ENCODE results near the gene OPA1. TPM values are rescaled to one million over a fixed set of nuclear protein-coding genes. Genes with fewer than 3 reads are reported as not detected.

Gene OPA1
- total and polyA plus RNA-seq, 2 of the 4 experiments (the other 2 are of a cell fraction), result 17.8 to 73.7 TPM

GRCh38 chr3:193589129-193589528 is 3.9 kb upstream of the OPA1 start:
- H2BK5ac ChIP-seq (ENCODE audit: low read depth, low read length, poor library complexity, severe bottlenecking), result no peak overlapping the region
- H2BK15ac ChIP-seq (ENCODE audit: low read depth, low read length), result no peak overlapping the region
- POLR2A ChIA-PET (ENCODE audit: unreplicated experiment), result no interaction called here
- WGBS, 2 experiments (ENCODE audit: extremely low coverage in 2 of 2, insufficient read length in 1 of 2), result no CpG with 5 or more reads among the region's 1 CpG
- no peaks in the 10 kb centered on the region for H4K20me1 ChIP-seq (ENCODE audit: insufficient read depth, low read length)
- H2AK9ac ChIP-seq (replicated peaks; ENCODE audit: low read depth, low read length, poor library complexity), result no peak overlapping the region
- H3K4me2 ChIP-seq (ENCODE audit: low read depth, low read length), result no peak overlapping the region
- H3K79me1 ChIP-seq (ENCODE audit: low read depth in 1 of 2, low read length in 2 of 2), result peaks cover 4 to 6% of the 10 kb centered on the region in 2 experiments; a peak in 3 of 4 replicates
- no peak overlapping the region for H2AFZ ChIP-seq (replicated peaks; ENCODE audit: low read length, poor library complexity)
- no peak overlapping the region for H3K23ac ChIP-seq (ENCODE audit: low read depth, low read length)
- in situ Hi-C loops (cut with MboI; ENCODE audit: low sequenced_read_pairs), result no loop called here
- TF ChIP-seq MXI1 (IDR thresholded peaks at IDR 0.05; ENCODE audit: borderline replicate concordance, low read depth, low read length) (no peak), CHD1 (IDR thresholded peaks at IDR 0.05; ENCODE audit: low read depth, low read length) (no peak), CTCF (conservative IDR thresholded peaks at IDR 0.05; ENCODE audit: low read depth, low read length) (no peak), CEBPB (IDR thresholded peaks at IDR 0.05; ENCODE audit: low read depth, low read length) (no peak), MAZ (IDR thresholded peaks at IDR 0.05; ENCODE audit: borderline replicate concordance, low read depth, low read length) (no peak), NFE2L2 (IDR thresholded peaks at IDR 0.05; ENCODE audit: low read depth, low read length) (no peak)
- no peak overlapping the region for H2AK5ac ChIP-seq (ENCODE audit: low read depth, low read length)
- H3K9me3 ChIP-seq (ENCODE audit: control insufficient read depth, insufficient read depth, low read length), result no peaks in the 10 kb centered on the region
- no peak overlapping the region for H3K9ac ChIP-seq (ENCODE audit: low read depth, low read length)
- no peaks in the 10 kb centered on the region for H3K36me3 ChIP-seq (ENCODE audit: control insufficient read depth, insufficient read depth, low read length)
- dilution Hi-C loops (cut with HindIII; ENCODE audit: low sequenced_read_pairs, unreplicated experiment), result no loop called here
- ATAC-seq (ENCODE audit: low read depth), result no peak
- H3K56ac ChIP-seq (ENCODE audit: extremely low read depth, insufficient read depth, low read length), result no peak overlapping the region
- no peak overlapping the region for H3K14ac ChIP-seq (replicated peaks; ENCODE audit: low read depth, low read length)
- no peak overlapping the region for H2BK120ac ChIP-seq (ENCODE audit: low read depth, low read length)
- H3K18ac ChIP-seq (ENCODE audit: low read depth, low read length), result no peak overlapping the region
- intact Hi-C loops (cut with micrococcal nuclease), result no loop called here
- H3K4ac ChIP-seq (ENCODE audit: low read depth, low read length), result no peak overlapping the region
- 0 out of 2 replicates have a peak, but pooled peaks cover 3% of the 10 kb centered on the region for H3K9me1 ChIP-seq (ENCODE audit: insufficient read depth, low read length)
- no peak overlapping the region for H4K8ac ChIP-seq (ENCODE audit: low read depth in 2 of 2, low read length in 2 of 2)
- H3K4me3 ChIP-seq (ENCODE audit: insufficient read depth, low read depth, low read length), result no peak overlapping the region
- no peaks in the 10 kb centered on the region for H3K4me1 ChIP-seq (ENCODE audit: control insufficient read depth, insufficient read depth, low read length)
- H4K91ac ChIP-seq (ENCODE audit: insufficient read depth, low read depth, low read length), result no peak overlapping the region
- H4K5ac ChIP-seq (ENCODE audit: low read depth, low read length), result no peak overlapping the region
- no peaks in the 10 kb centered on the region for H3K27me3 ChIP-seq (ENCODE audit: control insufficient read depth, insufficient read depth, low read length)
- H3K27ac ChIP-seq (ENCODE audit: insufficient read depth, low read length), result no peak overlapping the region
- CTCF ChIA-PET, result no interaction called here
- BruUV-seq (replicated peaks), result no TSS peak
- H2BK20ac ChIP-seq (ENCODE audit: low read depth, low read length), result no peak overlapping the region
- no peak for DNase-seq
